Neural progenitor cell (in vitro differentiated cells): Measurements from ENCODE around the gene TNFSF8. TPM values are rescaled to one million over a fixed set of nuclear protein-coding genes. Genes with fewer than 3 reads are reported as not detected.

Experiments
- DNase-seq: peaks from one replicate; pipeline ENCODE4 v3.0.0-alpha.2; 2016; ENCODE audit warnings: low spot score
- H2AFZ ChIP-seq: fragments of 200-600 bp; sonication (generic); replicated peaks from 2 replicates; pipeline ENCODE4 v1.6.1; 2016; ENCODE audit warnings: antibody characterized with exemption
- H3F3A ChIP-seq: fragments of 200-600 bp; sonication (generic); 2 replicates; pipeline ENCODE4 v1.6.1; 2016; ENCODE audit warnings: antibody characterized with exemption, low read depth
- H3K27ac ChIP-seq: fragments of 200-600 bp; sonication (generic); 2 replicates; pipeline ENCODE4 v1.5.1; 2016; ENCODE audit warnings: mild to moderate bottlenecking
- H3K27me3 ChIP-seq: fragments of 200-600 bp; sonication (generic); 2 replicates; pipeline ENCODE4 v1.6.1; 2016; ENCODE audit warnings: mild to moderate bottlenecking, moderate library complexity
- H3K36me3 ChIP-seq: fragments of 200-600 bp; sonication (generic); 2 replicates; pipeline ENCODE4 v1.5.1; 2016
- H3K4me1 ChIP-seq: fragments of 200-600 bp; sonication (generic); 2 replicates; pipeline ENCODE4 v1.6.1; 2016; ENCODE audit warnings: mixed run types
- H3K4me2 ChIP-seq: fragments of 200-600 bp; sonication (generic); 2 replicates; pipeline ENCODE4 v1.6.1; 2016
- H3K4me3 ChIP-seq: fragments of 200-600 bp; sonication (generic); 2 replicates; pipeline ENCODE4 v1.5.1; 2016
- H3K79me2 ChIP-seq: fragments of 200-600 bp; sonication (generic); 2 replicates; pipeline ENCODE4 v1.6.1; 2016; ENCODE audit warnings: low read depth
- H3K9ac ChIP-seq: fragments of 200-600 bp; sonication (generic); 2 replicates; pipeline ENCODE4 v1.6.1; 2016
- H3K9me3 ChIP-seq: fragments of 200-600 bp; sonication (generic); 2 replicates; pipeline ENCODE4 v1.5.1; 2016; ENCODE audit warnings: low read depth
- H4K20me1 ChIP-seq: fragments of 200-600 bp; sonication (generic); 2 replicates; pipeline ENCODE4 v1.6.1; 2016; ENCODE audit warnings: low read depth
- H3K27ac Mint-ChIP-seq: 3 replicates; pipeline ENCODE4 v1.8.0; 2021; ENCODE audit warnings: mixed read lengths
- H3K27me3 Mint-ChIP-seq: 2 replicates; pipeline ENCODE4 v1.8.0; 2022; ENCODE audit warnings: low read depth, mild to moderate bottlenecking, inconsistent platforms, moderate library complexity, mixed read lengths; ENCODE audit not compliant: insufficient read depth
- H3K36me3 Mint-ChIP-seq: 3 replicates; pipeline ENCODE4 v1.8.0; 2021; ENCODE audit warnings: mixed read lengths
- H3K4me1 Mint-ChIP-seq: 3 replicates; pipeline ENCODE4 v1.8.0; 2021; ENCODE audit warnings: mixed read lengths
- H3K4me3 Mint-ChIP-seq: 3 replicates; pipeline ENCODE4 v1.8.0; 2021; ENCODE audit warnings: mild to moderate bottlenecking, moderate library complexity, mixed read lengths
- H3K9me3 Mint-ChIP-seq: 3 replicates; pipeline ENCODE4 v1.8.0; 2020; ENCODE audit warnings: mixed read lengths
- CTCF ChIP-seq: fragments of 200-600 bp; sonication (generic); IDR thresholded peaks from 2 replicates; pipeline ENCODE4 v1.5.1; 2017; ENCODE audit warnings: antibody characterized with exemption, mild to moderate bottlenecking
- EZH2 ChIP-seq: fragments of 200-600 bp; sonication (generic); IDR thresholded peaks from 2 replicates; pipeline ENCODE4 v1.6.1; 2017; ENCODE audit warnings: antibody characterized with exemption, mild to moderate bottlenecking, moderate library complexity
- EZH2phosphoT487 ChIP-seq: fragments of 200-600 bp; sonication (generic); IDR thresholded peaks from 2 replicates; pipeline ENCODE4 v1.6.1; 2017; ENCODE audit warnings: antibody characterized with exemption
- total RNA-seq: library from RNA; depleted of rRNA; stranded (reverse); fragments of >200 nt; gene quantifications from 2 replicates; pipeline ENCODE4 v1.2.3, GENCODE V29; 2015; ENCODE audit warnings: low replicate concordance

The TNFSF8 gene
- total RNA-seq, 1 donor from 2014 or later: not detected

- Mint-ChIP-seq H3K4me3 (no peak overlapping the region), H3K36me3 (no peaks in the 10 kb centered on the region), H3K27me3 (no peaks in the 10 kb centered on the region), H3K9me3 (no peaks in the 10 kb centered on the region), H3K4me1 (no peaks in the 10 kb centered on the region), H3K27ac (no peak overlapping the region)
- H3K79me2 ChIP-seq: no peaks in the 10 kb centered on the region
- DNase-seq: no peak
- no peaks in the 10 kb centered on the region for H4K20me1 ChIP-seq
- H2AFZ ChIP-seq: no peak overlapping the region
- H3K4me1 ChIP-seq: no peaks in the 10 kb centered on the region
- H3K4me3 ChIP-seq: no peak overlapping the region
- TF ChIP-seq EZH2 (no peak), EZH2phosphoT487 (no peak), CTCF (no peak)
- H3K9me3 ChIP-seq: no peaks in the 10 kb centered on the region
- H3K9ac ChIP-seq: no peak overlapping the region
- H3K27ac ChIP-seq: no peak overlapping the region
- no peaks in the 10 kb centered on the region for H3F3A ChIP-seq
- no peaks in the 10 kb centered on the region for H3K27me3 ChIP-seq
- no peak overlapping the region for H3K4me2 ChIP-seq
- no peaks in the 10 kb centered on the region for H3K36me3 ChIP-seq
Observed at GRCh38 chr9:114902786-114903524, 27.4 kb downstream of the TNFSF8 start.

- Mint-ChIP-seq H3K4me3 (no peak overlapping the region), H3K27me3 (no peaks in the 10 kb centered on the region), H3K36me3 (no peaks in the 10 kb centered on the region), H3K9me3 (no peaks in the 10 kb centered on the region), H3K4me1 (no peaks in the 10 kb centered on the region), H3K27ac (no peak overlapping the region)
- H3K27ac ChIP-seq: no peak overlapping the region
- no peaks in the 10 kb centered on the region for H3K9me3 ChIP-seq
- TF ChIP-seq EZH2phosphoT487 (no peak), CTCF (no peak), EZH2 (no peak)
- no peak overlapping the region for H3K9ac ChIP-seq
- H3F3A ChIP-seq: no peaks in the 10 kb centered on the region
- no peaks in the 10 kb centered on the region for H4K20me1 ChIP-seq
- no peaks in the 10 kb centered on the region for H3K36me3 ChIP-seq
- no peaks in the 10 kb centered on the region for H3K4me1 ChIP-seq
- H3K4me3 ChIP-seq: no peak overlapping the region
- no peak overlapping the region for H3K4me2 ChIP-seq
- no peak overlapping the region for H2AFZ ChIP-seq
- DNase-seq: no peak
- H3K79me2 ChIP-seq: no peaks in the 10 kb centered on the region
- no peaks in the 10 kb centered on the region for H3K27me3 ChIP-seq
Observed at GRCh38 chr9:114900942-114901802, 29.2 kb downstream of the TNFSF8 start.

GRCh38 chr9:114899995-114900394, 30.4 kb downstream of the TNFSF8 start:
- Histone ChIP-seq H3K9ac (no peak overlapping the region), H3F3A (no peaks in the 10 kb centered on the region), H3K4me2 (no peak overlapping the region), H3K4me1 (no peaks in the 10 kb centered on the region), H4K20me1 (no peaks in the 10 kb centered on the region), H3K36me3 (no peaks in the 10 kb centered on the region), H3K9me3 (no peaks in the 10 kb centered on the region), H3K79me2 (no peaks in the 10 kb centered on the region), H3K27me3 (no peaks in the 10 kb centered on the region), H3K27ac (no peak overlapping the region), H3K4me3 (no peak overlapping the region), H2AFZ (no peak overlapping the region)
- H3K36me3 Mint-ChIP-seq: no peaks in the 10 kb centered on the region
- H3K4me3 Mint-ChIP-seq: no peak overlapping the region
- H3K4me1 Mint-ChIP-seq: no peaks in the 10 kb centered on the region
- no peak for DNase-seq
- no peak overlapping the region for H3K27ac Mint-ChIP-seq
- TF ChIP-seq EZH2phosphoT487 (no peak), CTCF (no peak), EZH2 (no peak)
- no peaks in the 10 kb centered on the region for H3K27me3 Mint-ChIP-seq
- no peaks in the 10 kb centered on the region for H3K9me3 Mint-ChIP-seq
